ENCODE data around the gene DNAJC25.
A peak's percentile ranks its signal among the peaks of the same experiment; 100 is the strongest.

Gene DNAJC25

GRCh38 chr9:111644195-111644772, 13.2 kb downstream of the DNAJC25 start:
- no peaks in the 10 kb centered on the region for H3K27me3 ChIP-seq (ENCODE audit: control insufficient read depth in 1 of 2, insufficient read depth in 2 of 2, low read length in 2 of 2)
- H3K36me3 ChIP-seq (ENCODE audit: control insufficient read depth in 1 of 2, insufficient read depth in 2 of 2, low read length in 2 of 2) = peaks cover 7 to 19% of the 10 kb centered on the region in 2 donors
- H3K4me1 ChIP-seq (ENCODE audit: control insufficient read depth in 1 of 2, insufficient read depth in 2 of 2, low read length in 2 of 2) = peaks cover 0 to 4% of the 10 kb centered on the region in 2 donors
- H3K4me3 ChIP-seq (ENCODE audit: low read depth in 1 of 2, low read length in 2 of 2) = no peak overlapping the region
- no peak overlapping the region for H3K27ac ChIP-seq (ENCODE audit: low read depth, low read length)
- no peak overlapping the region for H3K9ac ChIP-seq (ENCODE audit: low read depth in 1 of 2, low read length in 2 of 2)
- no peaks in the 10 kb centered on the region for H3K9me3 ChIP-seq (ENCODE audit: control insufficient read depth in 1 of 2, low read length in 2 of 2)

GRCh38 chr9:111645806-111646205, 14.7 kb downstream of the DNAJC25 start:
- peaks cover 17 to 24% of the 10 kb centered on the region in 2 donors for H3K36me3 ChIP-seq (ENCODE audit: control insufficient read depth in 1 of 2, insufficient read depth in 2 of 2, low read length in 2 of 2)
- H3K4me3 ChIP-seq (ENCODE audit: low read depth in 1 of 2, low read length in 2 of 2) = no peak overlapping the region
- no peak overlapping the region for H3K9ac ChIP-seq (ENCODE audit: low read depth in 1 of 2, low read length in 2 of 2)
- peaks cover 0 to 4% of the 10 kb centered on the region in 2 donors for H3K4me1 ChIP-seq (ENCODE audit: control insufficient read depth in 1 of 2, insufficient read depth in 2 of 2, low read length in 2 of 2)
- H3K27me3 ChIP-seq (ENCODE audit: control insufficient read depth in 1 of 2, insufficient read depth in 2 of 2, low read length in 2 of 2) = no peaks in the 10 kb centered on the region
- no peaks in the 10 kb centered on the region for H3K9me3 ChIP-seq (ENCODE audit: control insufficient read depth in 1 of 2, low read length in 2 of 2)
- no peak overlapping the region for H3K27ac ChIP-seq (ENCODE audit: low read depth, low read length)

GRCh38 chr9:111646417-111646816, 15.3 kb downstream of the DNAJC25 start:
- no peaks in the 10 kb centered on the region for H3K9me3 ChIP-seq (ENCODE audit: control insufficient read depth in 1 of 2, low read length in 2 of 2)
- peaks cover 17 to 24% of the 10 kb centered on the region in 2 donors for H3K36me3 ChIP-seq (ENCODE audit: control insufficient read depth in 1 of 2, insufficient read depth in 2 of 2, low read length in 2 of 2)
- H3K4me3 ChIP-seq (ENCODE audit: low read depth in 1 of 2, low read length in 2 of 2) = no peak overlapping the region
- peaks cover 0 to 4% of the 10 kb centered on the region in 2 donors for H3K4me1 ChIP-seq (ENCODE audit: control insufficient read depth in 1 of 2, insufficient read depth in 2 of 2, low read length in 2 of 2)
- no peaks in the 10 kb centered on the region for H3K27me3 ChIP-seq (ENCODE audit: control insufficient read depth in 1 of 2, insufficient read depth in 2 of 2, low read length in 2 of 2)
- no peak overlapping the region for H3K27ac ChIP-seq (ENCODE audit: low read depth, low read length)
- H3K9ac ChIP-seq (ENCODE audit: low read depth in 1 of 2, low read length in 2 of 2) = no peak overlapping the region

- Histone ChIP-seq H3K4me3 (ENCODE audit: low read depth in 1 of 2, low read length in 2 of 2) (no peak overlapping the region), H3K27ac (ENCODE audit: low read depth, low read length) (no peak overlapping the region), H3K9ac (ENCODE audit: low read depth in 1 of 2, low read length in 2 of 2) (no peak overlapping the region), H3K4me1 (ENCODE audit: control insufficient read depth in 1 of 2, insufficient read depth in 2 of 2, low read length in 2 of 2) (peaks cover 0 to 4% of the 10 kb centered on the region in 2 donors), H3K9me3 (ENCODE audit: control insufficient read depth in 1 of 2, low read length in 2 of 2) (no peaks in the 10 kb centered on the region), H3K27me3 (ENCODE audit: control insufficient read depth in 1 of 2, insufficient read depth in 2 of 2, low read length in 2 of 2) (no peaks in the 10 kb centered on the region), H3K36me3 (ENCODE audit: control insufficient read depth in 1 of 2, insufficient read depth in 2 of 2, low read length in 2 of 2) (peaks cover 17 to 25% of the 10 kb centered on the region in 2 donors)
These were observed 16.9 kb downstream of the DNAJC25 start for GRCh38 chr9:111648066-111648465.

GRCh38 chr9:111649016-111649415, 17.9 kb downstream of the DNAJC25 start:
- Histone ChIP-seq H3K36me3 (ENCODE audit: control insufficient read depth in 1 of 2, insufficient read depth in 2 of 2, low read length in 2 of 2) (peaks cover 17 to 28% of the 10 kb centered on the region in 2 donors), H3K27me3 (ENCODE audit: control insufficient read depth in 1 of 2, insufficient read depth in 2 of 2, low read length in 2 of 2) (no peaks in the 10 kb centered on the region), H3K9ac (ENCODE audit: low read depth in 1 of 2, low read length in 2 of 2) (no peak overlapping the region), H3K9me3 (ENCODE audit: control insufficient read depth in 1 of 2, low read length in 2 of 2) (no peaks in the 10 kb centered on the region), H3K27ac (ENCODE audit: low read depth, low read length) (no peak overlapping the region), H3K4me3 (ENCODE audit: low read depth in 1 of 2, low read length in 2 of 2) (no peak overlapping the region), H3K4me1 (ENCODE audit: control insufficient read depth in 1 of 2, insufficient read depth in 2 of 2, low read length in 2 of 2) (peaks cover 0 to 4% of the 10 kb centered on the region in 2 donors)

- H3K36me3 ChIP-seq (ENCODE audit: control insufficient read depth in 1 of 2, insufficient read depth in 2 of 2, low read length in 2 of 2) = peaks cover 6 to 12% of the 10 kb centered on the region in 2 donors
- no peaks in the 10 kb centered on the region for H3K9me3 ChIP-seq (ENCODE audit: control insufficient read depth in 1 of 2, low read length in 2 of 2)
- no peak overlapping the region for H3K9ac ChIP-seq (ENCODE audit: low read depth in 1 of 2, low read length in 2 of 2)
- peaks cover 1% of the 10 kb centered on the region in 2 donors for H3K4me1 ChIP-seq (ENCODE audit: control insufficient read depth in 1 of 2, insufficient read depth in 2 of 2, low read length in 2 of 2)
- no peaks in the 10 kb centered on the region for H3K27me3 ChIP-seq (ENCODE audit: control insufficient read depth in 1 of 2, insufficient read depth in 2 of 2, low read length in 2 of 2)
- no peak overlapping the region for H3K27ac ChIP-seq (ENCODE audit: low read depth, low read length)
- H3K4me3 ChIP-seq (ENCODE audit: low read depth in 1 of 2, low read length in 2 of 2) = no peak overlapping the region
These were observed 25.9 kb downstream of the DNAJC25 start for GRCh38 chr9:111657051-111657450.

- H3K4me3 ChIP-seq (ENCODE audit: low read depth in 1 of 2, low read length in 2 of 2) = no peak overlapping the region
- no peak overlapping the region for H3K9ac ChIP-seq (ENCODE audit: low read depth in 1 of 2, low read length in 2 of 2)
- no peaks in the 10 kb centered on the region for H3K9me3 ChIP-seq (ENCODE audit: control insufficient read depth in 1 of 2, low read length in 2 of 2)
- no peak overlapping the region for H3K27ac ChIP-seq (ENCODE audit: low read depth, low read length)
- peaks cover 10 to 14% of the 10 kb centered on the region in 2 donors for H3K4me1 ChIP-seq (ENCODE audit: control insufficient read depth in 1 of 2, insufficient read depth in 2 of 2, low read length in 2 of 2)
- H3K27me3 ChIP-seq (ENCODE audit: control insufficient read depth in 1 of 2, insufficient read depth in 2 of 2, low read length in 2 of 2) = no peaks in the 10 kb centered on the region
- peaks cover 2 to 6% of the 10 kb centered on the region in 2 donors for H3K36me3 ChIP-seq (ENCODE audit: control insufficient read depth in 1 of 2, insufficient read depth in 2 of 2, low read length in 2 of 2)
These were observed 27.8 kb downstream of the DNAJC25 start for GRCh38 chr9:111658943-111659342.

- H3K9me3 ChIP-seq (ENCODE audit: control insufficient read depth in 1 of 2, low read length in 2 of 2) = no peaks in the 10 kb centered on the region
- no peak overlapping the region for H3K27ac ChIP-seq (ENCODE audit: low read depth, low read length)
- H3K9ac ChIP-seq (ENCODE audit: low read depth in 1 of 2, low read length in 2 of 2) = no peak overlapping the region
- peaks cover 0 to 4% of the 10 kb centered on the region in 2 donors for H3K36me3 ChIP-seq (ENCODE audit: control insufficient read depth in 1 of 2, insufficient read depth in 2 of 2, low read length in 2 of 2)
- peaks cover 10 to 14% of the 10 kb centered on the region in 2 donors for H3K4me1 ChIP-seq (ENCODE audit: control insufficient read depth in 1 of 2, insufficient read depth in 2 of 2, low read length in 2 of 2)
- H3K4me3 ChIP-seq (ENCODE audit: low read depth in 1 of 2, low read length in 2 of 2) = no peak overlapping the region
- H3K27me3 ChIP-seq (ENCODE audit: control insufficient read depth in 1 of 2, insufficient read depth in 2 of 2, low read length in 2 of 2) = no peaks in the 10 kb centered on the region
These were observed 28.6 kb downstream of the DNAJC25 start for GRCh38 chr9:111659691-111660090.

- Histone ChIP-seq H3K4me1 (ENCODE audit: control insufficient read depth in 1 of 2, insufficient read depth in 2 of 2, low read length in 2 of 2) (peaks cover 10 to 14% of the 10 kb centered on the region in 2 donors), H3K27me3 (ENCODE audit: control insufficient read depth in 1 of 2, insufficient read depth in 2 of 2, low read length in 2 of 2) (no peaks in the 10 kb centered on the region), H3K4me3 (ENCODE audit: low read depth in 1 of 2, low read length in 2 of 2) (peak within 1 kb of the TSS; percentile 78 to 85), H3K9ac (ENCODE audit: low read depth in 1 of 2, low read length in 2 of 2) (peak within 1 kb of the TSS; percentile 52 to 71), H3K9me3 (ENCODE audit: control insufficient read depth in 1 of 2, low read length in 2 of 2) (no peaks in the 10 kb centered on the region), H3K36me3 (ENCODE audit: control insufficient read depth in 1 of 2, insufficient read depth in 2 of 2, low read length in 2 of 2) (no peaks in the 10 kb centered on the region), H3K27ac (ENCODE audit: low read depth, low read length) (no peak within 1 kb of the TSS)
These were observed 30.1 kb downstream of the DNAJC25 start, which contains the start of gene GNG10 for GRCh38 chr9:111661150-111661801. Gene GNG10, plus strand, starts transcription at chr9:111661605. Its CDS starts 30 bp downstream, at chr9:111661635.

GRCh38 chr9:111661802-111662521, 30.8 kb downstream of the DNAJC25 start:
- H3K9ac ChIP-seq (ENCODE audit: low read depth in 1 of 2, low read length in 2 of 2) = peak overlapping the region; percentile 52 to 71
- peaks cover 10 to 14% of the 10 kb centered on the region in 2 donors for H3K4me1 ChIP-seq (ENCODE audit: control insufficient read depth in 1 of 2, insufficient read depth in 2 of 2, low read length in 2 of 2)
- H3K36me3 ChIP-seq (ENCODE audit: control insufficient read depth in 1 of 2, insufficient read depth in 2 of 2, low read length in 2 of 2) = no peaks in the 10 kb centered on the region
- H3K27ac ChIP-seq (ENCODE audit: low read depth, low read length) = no peak overlapping the region
- H3K9me3 ChIP-seq (ENCODE audit: control insufficient read depth in 1 of 2, low read length in 2 of 2) = no peaks in the 10 kb centered on the region
- peak overlapping the region; percentile 78 to 85 for H3K4me3 ChIP-seq (ENCODE audit: low read depth in 1 of 2, low read length in 2 of 2)
- no peaks in the 10 kb centered on the region for H3K27me3 ChIP-seq (ENCODE audit: control insufficient read depth in 1 of 2, insufficient read depth in 2 of 2, low read length in 2 of 2)
